GM12872 (cell line): Measurements from ENCODE around the gene NANP.

Experiments used
- TF ChIP-seq, protein P1 (sequence below): IDR thresholded peaks from 3 replicates; pipeline ENCODE4 v1.5.1; 2011; ENCODE audit warnings: low read depth, mild to moderate bottlenecking, low read length, moderate library complexity; ENCODE audit not compliant: insufficient read depth

Gene NANP, protein sequence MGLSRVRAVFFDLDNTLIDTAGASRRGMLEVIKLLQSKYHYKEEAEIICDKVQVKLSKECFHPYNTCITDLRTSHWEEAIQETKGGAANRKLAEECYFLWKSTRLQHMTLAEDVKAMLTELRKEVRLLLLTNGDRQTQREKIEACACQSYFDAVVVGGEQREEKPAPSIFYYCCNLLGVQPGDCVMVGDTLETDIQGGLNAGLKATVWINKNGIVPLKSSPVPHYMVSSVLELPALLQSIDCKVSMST

DNA sequence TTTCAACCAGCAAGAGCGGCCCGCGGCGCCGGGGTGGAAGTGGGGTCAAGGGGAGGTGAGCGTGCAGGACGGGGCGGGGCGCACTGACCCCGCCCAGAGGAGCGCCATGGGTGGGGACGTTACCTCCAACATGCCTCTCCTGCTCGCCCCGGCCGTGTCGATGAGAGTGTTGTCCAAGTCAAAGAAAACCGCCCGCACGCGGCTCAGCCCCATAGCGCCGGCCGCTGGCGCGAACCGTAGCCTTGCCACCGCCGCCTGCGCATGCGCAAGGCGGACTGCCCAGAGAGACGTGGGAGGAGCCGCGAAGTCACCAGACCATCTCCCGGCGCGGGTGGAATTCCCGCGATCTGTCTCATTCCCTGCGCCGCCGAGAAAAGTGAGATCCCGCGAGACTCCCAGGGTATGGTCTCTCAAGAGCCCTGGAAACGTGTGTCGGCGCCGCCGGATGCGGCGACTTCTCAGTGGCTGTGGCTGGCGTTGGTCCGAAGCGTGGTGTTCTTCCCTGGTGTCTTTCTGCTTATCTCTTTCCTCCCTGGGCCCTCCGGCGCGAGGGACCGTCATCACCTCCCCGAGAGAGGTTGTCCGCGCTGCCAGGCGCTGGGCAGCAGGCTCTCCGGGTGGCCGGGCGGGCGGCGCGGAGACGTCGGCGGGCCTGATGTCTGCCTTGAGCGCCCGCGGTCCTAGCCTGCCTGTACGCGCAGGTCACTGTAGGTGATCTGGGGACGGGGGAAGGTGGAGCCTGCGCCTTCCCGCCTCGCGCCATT is at the start of gene NANP:
Gene NANP, minus strand, starts transcription at position 279 of the 764 bp plus-strand sequence. Its CDS starts 66 bp downstream, at position 213.
- TF ChIP-seq, protein P1, sequence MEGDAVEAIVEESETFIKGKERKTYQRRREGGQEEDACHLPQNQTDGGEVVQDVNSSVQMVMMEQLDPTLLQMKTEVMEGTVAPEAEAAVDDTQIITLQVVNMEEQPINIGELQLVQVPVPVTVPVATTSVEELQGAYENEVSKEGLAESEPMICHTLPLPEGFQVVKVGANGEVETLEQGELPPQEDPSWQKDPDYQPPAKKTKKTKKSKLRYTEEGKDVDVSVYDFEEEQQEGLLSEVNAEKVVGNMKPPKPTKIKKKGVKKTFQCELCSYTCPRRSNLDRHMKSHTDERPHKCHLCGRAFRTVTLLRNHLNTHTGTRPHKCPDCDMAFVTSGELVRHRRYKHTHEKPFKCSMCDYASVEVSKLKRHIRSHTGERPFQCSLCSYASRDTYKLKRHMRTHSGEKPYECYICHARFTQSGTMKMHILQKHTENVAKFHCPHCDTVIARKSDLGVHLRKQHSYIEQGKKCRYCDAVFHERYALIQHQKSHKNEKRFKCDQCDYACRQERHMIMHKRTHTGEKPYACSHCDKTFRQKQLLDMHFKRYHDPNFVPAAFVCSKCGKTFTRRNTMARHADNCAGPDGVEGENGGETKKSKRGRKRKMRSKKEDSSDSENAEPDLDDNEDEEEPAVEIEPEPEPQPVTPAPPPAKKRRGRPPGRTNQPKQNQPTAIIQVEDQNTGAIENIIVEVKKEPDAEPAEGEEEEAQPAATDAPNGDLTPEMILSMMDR, result 0 out of 3 replicates have a peak, but pooled peaks have one; percentile 7

DNA sequence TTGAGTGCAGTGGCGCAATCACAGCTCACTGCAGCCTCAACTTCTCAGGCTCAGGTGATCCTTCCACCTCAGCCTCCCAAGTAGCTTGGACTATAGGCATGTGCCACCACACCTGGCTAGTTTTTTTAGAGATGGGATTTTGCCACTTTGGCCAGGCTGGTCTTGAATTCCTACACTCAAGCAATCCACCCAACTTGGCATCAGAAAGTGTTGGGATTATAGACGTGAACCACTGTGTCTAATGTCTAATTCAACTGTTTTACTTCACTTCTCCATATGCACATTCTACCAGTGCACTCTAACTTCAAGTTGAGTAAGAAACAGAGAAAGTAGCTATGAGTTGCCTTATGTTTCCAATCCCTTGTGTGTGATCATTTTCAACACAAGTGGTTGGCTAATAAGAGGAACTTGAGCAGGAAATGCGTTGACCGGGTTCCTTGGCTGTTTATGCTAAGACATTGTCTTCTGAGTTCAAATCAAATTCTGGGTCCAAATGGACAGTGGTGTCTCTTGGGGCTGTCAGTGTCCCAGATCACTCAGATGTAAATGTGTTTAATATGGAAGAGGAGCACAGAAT is 48.9 kb upstream of the NANP start:
- TF ChIP-seq, protein P1, result no peak

DNA sequence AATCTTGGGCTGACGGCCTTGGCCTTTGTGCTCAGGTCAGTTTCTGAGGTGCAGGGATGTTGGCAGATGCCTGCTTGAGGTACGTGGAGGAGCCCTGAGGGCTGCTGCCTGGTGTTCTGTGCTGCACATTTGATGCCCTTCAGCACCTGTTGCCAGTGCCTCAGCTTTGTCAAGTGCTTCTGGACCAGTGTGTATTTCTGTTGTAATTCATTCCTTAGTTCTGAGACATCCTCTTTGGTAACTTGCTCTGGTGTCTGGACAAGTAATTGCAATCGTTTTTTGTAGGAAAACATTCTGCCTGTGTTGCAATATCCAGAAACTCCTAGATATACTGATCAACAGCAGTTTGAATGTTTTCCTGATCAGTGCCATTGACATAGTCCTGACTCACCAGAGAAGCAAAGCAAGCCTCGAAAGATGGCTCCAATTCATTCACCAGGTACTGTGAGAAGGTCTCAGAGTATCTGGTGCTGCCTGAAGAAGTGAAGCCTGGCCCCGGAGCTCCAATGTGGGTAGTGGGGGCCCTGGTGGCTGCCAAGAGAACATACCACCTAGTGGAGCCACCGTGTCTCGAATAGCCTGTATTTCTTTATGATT is 46.1 kb upstream of the NANP start:
- TF ChIP-seq, protein P1, result no peak

DNA sequence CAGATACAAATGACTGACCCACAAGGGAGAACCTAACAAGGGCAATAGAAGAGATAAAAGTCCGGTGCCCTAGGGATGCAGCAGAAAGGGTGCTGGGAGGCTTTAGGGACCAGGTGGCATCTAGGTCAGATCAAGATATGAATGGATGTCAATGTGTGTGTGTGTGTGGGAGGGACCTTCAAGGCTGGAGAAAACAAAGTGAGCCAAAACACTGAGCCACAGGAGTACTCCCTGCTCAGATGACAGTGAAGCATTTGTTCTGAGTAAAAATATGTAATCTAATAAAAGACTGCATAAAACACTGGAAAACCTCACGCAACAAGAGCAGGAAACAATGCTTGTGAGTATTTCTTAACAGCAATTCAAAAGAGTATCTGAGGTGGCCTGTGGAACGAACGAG is 44.6 kb upstream of the NANP start:
- TF ChIP-seq, protein P1, result no peak

DNA sequence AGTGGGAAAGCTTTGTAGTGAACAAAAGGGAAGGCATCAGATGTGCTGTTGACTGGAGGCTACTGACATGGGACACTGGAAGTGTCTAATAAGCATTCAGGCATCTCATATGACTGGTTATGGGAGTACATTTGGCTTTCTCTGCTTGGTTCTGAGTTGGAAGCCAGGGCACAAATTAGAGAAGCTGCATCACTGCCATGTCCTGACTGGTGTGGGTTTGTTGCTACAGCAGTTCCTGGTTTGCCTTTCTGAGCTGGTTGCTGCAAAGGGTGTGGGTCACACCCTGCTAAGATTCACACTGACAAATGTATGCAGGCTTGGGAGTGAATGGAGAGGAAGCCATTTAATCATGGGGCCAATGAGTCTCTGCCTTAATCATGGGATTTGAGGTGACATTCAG is 36.2 kb upstream of the NANP start:
- TF ChIP-seq, protein P1, result no peak

DNA sequence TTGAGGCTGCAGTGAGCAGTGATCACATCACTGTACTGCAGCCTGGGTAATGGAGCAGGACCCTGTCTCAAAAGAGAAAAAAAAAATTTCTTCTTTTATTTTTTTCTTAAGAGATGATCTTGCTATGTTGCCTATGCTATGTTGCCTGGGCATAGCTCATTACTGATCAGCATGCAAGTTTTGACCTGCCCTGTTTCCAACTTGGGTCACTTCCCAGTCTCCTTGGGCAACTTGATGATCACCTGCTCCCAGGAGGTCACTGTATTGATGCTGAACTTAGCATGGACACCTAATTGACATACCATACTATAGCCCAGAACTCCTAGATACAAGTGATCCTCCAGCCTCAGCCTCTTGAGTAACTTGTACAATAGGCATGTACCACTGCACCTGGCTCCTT is 30.7 kb upstream of the NANP start:
- TF ChIP-seq, protein P1, result no peak

DNA sequence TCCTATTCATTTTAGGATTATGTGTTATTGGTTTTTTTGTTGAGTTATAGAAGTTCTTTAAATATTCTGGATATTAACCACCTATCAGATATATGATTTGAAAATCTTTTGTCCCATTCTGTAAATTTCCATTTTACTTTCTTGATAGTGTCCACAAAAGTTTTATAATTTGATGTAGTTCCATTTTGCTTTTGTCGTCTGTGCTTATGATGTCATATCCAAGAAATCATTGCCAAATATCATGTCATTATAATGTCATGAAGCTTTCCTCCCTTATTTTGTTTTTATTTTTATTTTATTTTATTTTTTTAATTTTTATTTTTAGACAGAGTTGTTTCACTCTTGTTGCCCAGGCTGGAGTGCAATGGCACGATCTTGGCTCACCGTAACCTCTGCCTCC is 21.0 kb upstream of the NANP start:
- TF ChIP-seq, protein P1, result no peak
